ENCODE results near the gene ILKAP. TPM values are rescaled to one million over a fixed set of nuclear protein-coding genes. Genes with fewer than 3 reads are reported as not detected.
"Not testable (repeated sequence)": the region's sequence is repeated elsewhere in the genome, so short reads cannot be mapped to it uniquely, and the experiment has no call there.

The ILKAP gene
- total RNA-seq, 1 experiment from 2014 or later = 49.9 TPM

DNA sequence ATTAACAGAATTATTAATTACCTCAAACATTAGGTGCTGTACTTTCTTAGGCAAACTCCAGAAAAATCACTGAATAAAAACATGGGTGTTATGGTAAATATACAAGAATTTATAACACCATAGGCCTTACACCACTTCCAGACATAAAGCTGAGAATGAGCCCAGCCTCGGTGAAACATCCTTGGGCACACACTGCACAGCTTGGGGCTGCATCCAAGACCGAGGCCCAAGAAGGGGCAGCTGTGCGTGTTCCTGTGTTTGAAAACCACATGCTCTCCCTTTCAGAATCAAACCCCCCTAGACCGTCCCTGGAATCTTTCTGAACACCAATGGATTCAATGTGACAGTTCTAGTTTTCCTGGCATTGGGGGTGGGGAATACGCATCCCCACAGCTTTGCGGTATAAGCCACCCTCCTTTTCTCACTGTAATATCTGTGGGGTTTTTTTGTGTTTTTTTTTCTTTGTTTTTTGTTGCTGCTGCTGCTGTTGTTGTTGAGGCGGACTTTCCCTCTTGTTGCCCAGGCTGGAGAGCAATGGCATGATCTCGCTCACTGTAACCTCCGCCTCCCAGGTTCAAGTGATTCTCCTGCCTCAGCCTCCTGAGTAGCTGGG is 31.8 kb downstream of the ILKAP start:
- intact Hi-C loops (cut with micrococcal nuclease; ENCODE audit: unreplicated experiment) = no loop called here
- Histone ChIP-seq H3K4me1 (ENCODE audit: control insufficient read depth, insufficient read depth, low read length) (peaks cover 7% of the 10 kb centered on the region; the same call in 1 of the 2 replicates), H3K9me3 (ENCODE audit: control insufficient read depth, insufficient read depth, low read depth, low read length) (no peaks in the 10 kb centered on the region), H3K36me3 (ENCODE audit: control insufficient read depth, insufficient read depth, low read length) (peaks cover 6% of the 10 kb centered on the region), H3K4me3 (ENCODE audit: low read depth in 2 of 2, low read length in 2 of 2) (no peak overlapping the region), H3K27ac (ENCODE audit: low read length) (no peak overlapping the region), H3K27me3 (ENCODE audit: control insufficient read depth, insufficient read depth, low read length) (no peaks in the 10 kb centered on the region)
- ATAC-seq (no peak), DNase-seq (ENCODE audit: low read depth, low spot score) (no peak)
- TF ChIP-seq SIN3A (IDR thresholded peaks at IDR 0.05; ENCODE audit: borderline replicate concordance, insufficient read depth, low read depth, low read length) (no peak), POLR2AphosphoS5 (IDR thresholded peaks at IDR 0.05; ENCODE audit: low read depth, low read length) (no peak), TCF7L2 (IDR thresholded peaks at IDR 0.05; ENCODE audit: low read depth, low read length) (no peak)
- TF ChIP-seq, protein P1, sequence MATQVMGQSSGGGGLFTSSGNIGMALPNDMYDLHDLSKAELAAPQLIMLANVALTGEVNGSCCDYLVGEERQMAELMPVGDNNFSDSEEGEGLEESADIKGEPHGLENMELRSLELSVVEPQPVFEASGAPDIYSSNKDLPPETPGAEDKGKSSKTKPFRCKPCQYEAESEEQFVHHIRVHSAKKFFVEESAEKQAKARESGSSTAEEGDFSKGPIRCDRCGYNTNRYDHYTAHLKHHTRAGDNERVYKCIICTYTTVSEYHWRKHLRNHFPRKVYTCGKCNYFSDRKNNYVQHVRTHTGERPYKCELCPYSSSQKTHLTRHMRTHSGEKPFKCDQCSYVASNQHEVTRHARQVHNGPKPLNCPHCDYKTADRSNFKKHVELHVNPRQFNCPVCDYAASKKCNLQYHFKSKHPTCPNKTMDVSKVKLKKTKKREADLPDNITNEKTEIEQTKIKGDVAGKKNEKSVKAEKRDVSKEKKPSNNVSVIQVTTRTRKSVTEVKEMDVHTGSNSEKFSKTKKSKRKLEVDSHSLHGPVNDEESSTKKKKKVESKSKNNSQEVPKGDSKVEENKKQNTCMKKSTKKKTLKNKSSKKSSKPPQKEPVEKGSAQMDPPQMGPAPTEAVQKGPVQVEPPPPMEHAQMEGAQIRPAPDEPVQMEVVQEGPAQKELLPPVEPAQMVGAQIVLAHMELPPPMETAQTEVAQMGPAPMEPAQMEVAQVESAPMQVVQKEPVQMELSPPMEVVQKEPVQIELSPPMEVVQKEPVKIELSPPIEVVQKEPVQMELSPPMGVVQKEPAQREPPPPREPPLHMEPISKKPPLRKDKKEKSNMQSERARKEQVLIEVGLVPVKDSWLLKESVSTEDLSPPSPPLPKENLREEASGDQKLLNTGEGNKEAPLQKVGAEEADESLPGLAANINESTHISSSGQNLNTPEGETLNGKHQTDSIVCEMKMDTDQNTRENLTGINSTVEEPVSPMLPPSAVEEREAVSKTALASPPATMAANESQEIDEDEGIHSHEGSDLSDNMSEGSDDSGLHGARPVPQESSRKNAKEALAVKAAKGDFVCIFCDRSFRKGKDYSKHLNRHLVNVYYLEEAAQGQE (IDR thresholded peaks at IDR 0.05; ENCODE audit: insufficient read depth in 1 of 2, low read depth in 2 of 2, low read length in 1 of 2) = no peak
- TF ChIP-seq, protein P2, sequence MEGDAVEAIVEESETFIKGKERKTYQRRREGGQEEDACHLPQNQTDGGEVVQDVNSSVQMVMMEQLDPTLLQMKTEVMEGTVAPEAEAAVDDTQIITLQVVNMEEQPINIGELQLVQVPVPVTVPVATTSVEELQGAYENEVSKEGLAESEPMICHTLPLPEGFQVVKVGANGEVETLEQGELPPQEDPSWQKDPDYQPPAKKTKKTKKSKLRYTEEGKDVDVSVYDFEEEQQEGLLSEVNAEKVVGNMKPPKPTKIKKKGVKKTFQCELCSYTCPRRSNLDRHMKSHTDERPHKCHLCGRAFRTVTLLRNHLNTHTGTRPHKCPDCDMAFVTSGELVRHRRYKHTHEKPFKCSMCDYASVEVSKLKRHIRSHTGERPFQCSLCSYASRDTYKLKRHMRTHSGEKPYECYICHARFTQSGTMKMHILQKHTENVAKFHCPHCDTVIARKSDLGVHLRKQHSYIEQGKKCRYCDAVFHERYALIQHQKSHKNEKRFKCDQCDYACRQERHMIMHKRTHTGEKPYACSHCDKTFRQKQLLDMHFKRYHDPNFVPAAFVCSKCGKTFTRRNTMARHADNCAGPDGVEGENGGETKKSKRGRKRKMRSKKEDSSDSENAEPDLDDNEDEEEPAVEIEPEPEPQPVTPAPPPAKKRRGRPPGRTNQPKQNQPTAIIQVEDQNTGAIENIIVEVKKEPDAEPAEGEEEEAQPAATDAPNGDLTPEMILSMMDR (IDR thresholded peaks at IDR 0.05) = no peak
- in situ Hi-C loops (cut with HindIII; ENCODE audit: low pct_unique_long_range_greater_than_20kb, low sequenced_read_pairs) = no loop called here
- POLR2A ChIA-PET = no interaction called here
- CTCF ChIA-PET = no interaction called here
- no TSS peak for BruUV-seq (replicated peaks)

DNA sequence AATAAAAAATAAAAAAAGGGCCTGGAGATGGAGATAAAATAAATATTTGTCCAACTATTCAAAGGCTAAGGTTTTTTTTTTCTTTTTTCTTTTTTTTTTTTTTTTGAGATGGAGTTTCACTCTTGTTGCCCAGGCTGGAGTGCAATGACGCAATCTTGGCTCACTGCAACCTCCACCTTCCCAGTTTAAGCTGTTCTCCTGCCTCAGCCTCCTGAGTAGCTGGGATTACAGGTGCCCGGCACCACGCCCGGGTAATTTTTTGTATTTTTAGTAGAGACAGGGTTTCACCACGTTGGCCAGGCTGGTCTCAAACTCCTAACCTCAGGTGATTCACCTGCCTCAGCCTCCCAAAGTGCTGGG is 32.4 kb downstream of the ILKAP start:
- CTCF ChIA-PET, ATAC-seq: not testable (repeated sequence)

DNA sequence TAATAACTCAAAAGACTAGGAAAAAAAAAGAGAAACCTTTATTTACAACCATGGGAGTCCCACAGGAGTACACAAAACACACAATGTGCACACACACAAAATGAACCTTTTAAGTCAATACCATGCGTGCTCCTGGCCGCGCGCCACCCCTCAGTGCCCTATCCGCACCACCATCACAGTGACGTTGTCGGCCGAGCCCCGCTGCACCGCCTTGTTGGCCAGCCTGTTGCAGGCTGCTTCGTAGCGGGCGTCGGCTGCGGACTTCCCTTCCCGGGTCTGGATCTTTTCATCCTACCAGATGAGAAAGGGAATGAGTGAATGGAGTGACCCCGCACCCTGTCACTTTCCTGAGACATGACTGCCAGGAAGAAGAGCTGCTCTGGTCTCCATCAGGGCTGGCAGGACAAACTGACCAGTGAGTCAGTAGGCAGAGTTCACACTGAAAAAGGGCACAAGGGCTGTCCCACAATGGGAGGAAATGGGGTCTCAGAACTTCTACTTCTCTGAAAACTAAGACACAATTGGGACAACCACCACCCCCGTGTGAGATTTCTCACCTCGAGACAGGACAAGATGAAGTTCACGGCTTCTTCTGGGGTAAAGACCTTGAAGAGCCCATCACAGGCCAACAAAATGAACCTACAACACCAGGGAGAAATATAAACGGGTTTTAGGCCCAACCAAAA is 33.0 kb downstream of the ILKAP start:
- Histone ChIP-seq H3K27me3 (ENCODE audit: control insufficient read depth, insufficient read depth, low read length) (no peaks in the 10 kb centered on the region), H3K36me3 (ENCODE audit: control insufficient read depth, insufficient read depth, low read length) (peaks cover 6% of the 10 kb centered on the region), H3K9me3 (ENCODE audit: control insufficient read depth, insufficient read depth, low read depth, low read length) (no peaks in the 10 kb centered on the region), H3K4me3 (ENCODE audit: low read depth in 2 of 2, low read length in 2 of 2) (no peak overlapping the region), H3K27ac (ENCODE audit: low read length) (no peak overlapping the region), H3K4me1 (ENCODE audit: control insufficient read depth, insufficient read depth, low read length) (peaks cover 7% of the 10 kb centered on the region; the same call in 1 of the 2 replicates)
- no TSS peak for BruUV-seq (replicated peaks)
- in situ Hi-C loops (cut with HindIII; ENCODE audit: low pct_unique_long_range_greater_than_20kb, low sequenced_read_pairs) (no loop called here), intact Hi-C loops (cut with micrococcal nuclease; ENCODE audit: unreplicated experiment) (no loop called here)
- DNase-seq (ENCODE audit: low read depth, low spot score) = no peak
- ChIA-PET POLR2A (no interaction called here), CTCF (no interaction called here)
- ATAC-seq = no peak
- TF ChIP-seq, protein P2 (IDR thresholded peaks at IDR 0.05) = no peak
- TF ChIP-seq POLR2AphosphoS5 (IDR thresholded peaks at IDR 0.05; ENCODE audit: low read depth, low read length) = no peak
- TF ChIP-seq TCF7L2 (IDR thresholded peaks at IDR 0.05; ENCODE audit: low read depth, low read length) = no peak
- TF ChIP-seq, protein P1 (IDR thresholded peaks at IDR 0.05; ENCODE audit: insufficient read depth in 1 of 2, low read depth in 2 of 2, low read length in 1 of 2) = no peak
- no peak for TF ChIP-seq SIN3A (IDR thresholded peaks at IDR 0.05; ENCODE audit: borderline replicate concordance, insufficient read depth, low read depth, low read length)

More for the DNA sequence above, 32.4 kb downstream of the ILKAP start:
- H3K4me1 ChIP-seq (ENCODE audit: control insufficient read depth, insufficient read depth, low read length); H3K4me3 ChIP-seq (ENCODE audit: low read depth in 2 of 2, low read length in 2 of 2); H3K27ac ChIP-seq (ENCODE audit: low read length); POLR2A ChIA-PET; in situ Hi-C loops (cut with HindIII; ENCODE audit: low pct_unique_long_range_greater_than_20kb, low sequenced_read_pairs); DNase-seq (ENCODE audit: low read depth, low spot score); H3K36me3 ChIP-seq (ENCODE audit: control insufficient read depth, insufficient read depth, low read length); H3K9me3 ChIP-seq (ENCODE audit: control insufficient read depth, insufficient read depth, low read depth, low read length); BruUV-seq (replicated peaks); H3K27me3 ChIP-seq (ENCODE audit: control insufficient read depth, insufficient read depth, low read length); intact Hi-C loops (cut with micrococcal nuclease; ENCODE audit: unreplicated experiment): not testable (repeated sequence)

Data from Panc1 (cell line).